A549 (cell line): ENCODE results near the gene PLA2G4B.

Experiments used
- EP300 ChIP-seq, 2 experiments: fragments of >200 bp; sonication (Bioruptor Twin); formaldehyde crosslinking; IDR thresholded peaks; 2 replicates in 1 of 2; 3 replicates in 1 of 2; pipeline ENCODE4 v1.6.1; 2016 to 2017
- MAZ ChIP-seq: fragments of 150-350 bp; IDR thresholded peaks from 2 replicates; pipeline ENCODE4 v1.6.1; 2014; ENCODE audit warnings: antibody characterized with exemption, low read depth, low read length, borderline replicate concordance
- MYC ChIP-seq: IDR thresholded peaks from 2 replicates; pipeline ENCODE4 v1.6.1; 2012; ENCODE audit warnings: mild to moderate bottlenecking, inconsistent platforms, low read length, improper control_type of control experiment, borderline replicate concordance
- POLR2A ChIP-seq: IDR thresholded peaks from 2 replicates; pipeline ENCODE4 v1.6.1; 2012; ENCODE audit warnings: mild to moderate bottlenecking, low read length
- RCOR1 ChIP-seq: fragments of 150-350 bp; IDR thresholded peaks from 2 replicates; pipeline ENCODE4 v1.6.1; 2014; ENCODE audit warnings: antibody characterized with exemption, low read length, low read depth
- SMC3 ChIP-seq: fragments of >200 bp; sonication (Bioruptor Twin); formaldehyde crosslinking; IDR thresholded peaks from 3 replicates; pipeline ENCODE4 v1.6.1; 2018; ENCODE audit warnings: inconsistent platforms
- TF ChIP-seq, protein P1 (sequence below): fragments of >200 bp; sonication (Bioruptor Twin); formaldehyde crosslinking; IDR thresholded peaks from 3 replicates; pipeline ENCODE4 v1.5.1; 2016
- TF ChIP-seq, protein P2 (sequence below): fragments of 150-350 bp; IDR thresholded peaks from 2 replicates; pipeline ENCODE4 v1.6.1; 2014; ENCODE audit warnings: low read depth, mild to moderate bottlenecking, low read length

DNA sequence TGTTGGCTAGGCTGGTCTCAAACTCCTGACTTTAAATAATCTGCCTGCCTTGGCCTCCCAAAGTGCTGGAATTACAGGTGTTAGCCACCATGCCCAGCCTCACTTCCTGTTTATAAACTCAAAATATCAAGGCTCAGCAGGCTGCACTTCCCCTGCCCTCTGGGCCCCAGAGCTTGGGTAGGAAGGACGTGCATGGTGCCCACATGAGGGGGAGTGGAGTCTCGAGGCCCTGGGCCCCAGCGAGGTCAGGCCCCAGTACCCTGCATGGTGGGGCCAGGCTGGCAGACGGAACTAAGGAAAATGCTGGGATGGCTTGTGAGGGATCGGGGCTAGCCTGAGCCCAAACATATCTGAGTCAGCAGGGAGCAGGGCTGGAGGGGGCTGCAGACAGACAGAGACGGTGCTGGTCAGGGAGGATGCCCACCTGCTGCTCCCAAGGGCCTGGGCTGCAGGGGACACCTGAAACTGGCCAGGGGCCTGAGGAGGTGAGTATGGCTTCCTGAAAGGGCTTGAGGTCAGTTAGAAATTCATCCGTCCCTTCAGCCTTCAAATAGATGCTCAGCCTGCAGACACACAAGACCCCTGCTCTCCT, 50.1 kb downstream of the PLA2G4B start:
- TF ChIP-seq, protein P1, sequence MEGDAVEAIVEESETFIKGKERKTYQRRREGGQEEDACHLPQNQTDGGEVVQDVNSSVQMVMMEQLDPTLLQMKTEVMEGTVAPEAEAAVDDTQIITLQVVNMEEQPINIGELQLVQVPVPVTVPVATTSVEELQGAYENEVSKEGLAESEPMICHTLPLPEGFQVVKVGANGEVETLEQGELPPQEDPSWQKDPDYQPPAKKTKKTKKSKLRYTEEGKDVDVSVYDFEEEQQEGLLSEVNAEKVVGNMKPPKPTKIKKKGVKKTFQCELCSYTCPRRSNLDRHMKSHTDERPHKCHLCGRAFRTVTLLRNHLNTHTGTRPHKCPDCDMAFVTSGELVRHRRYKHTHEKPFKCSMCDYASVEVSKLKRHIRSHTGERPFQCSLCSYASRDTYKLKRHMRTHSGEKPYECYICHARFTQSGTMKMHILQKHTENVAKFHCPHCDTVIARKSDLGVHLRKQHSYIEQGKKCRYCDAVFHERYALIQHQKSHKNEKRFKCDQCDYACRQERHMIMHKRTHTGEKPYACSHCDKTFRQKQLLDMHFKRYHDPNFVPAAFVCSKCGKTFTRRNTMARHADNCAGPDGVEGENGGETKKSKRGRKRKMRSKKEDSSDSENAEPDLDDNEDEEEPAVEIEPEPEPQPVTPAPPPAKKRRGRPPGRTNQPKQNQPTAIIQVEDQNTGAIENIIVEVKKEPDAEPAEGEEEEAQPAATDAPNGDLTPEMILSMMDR = no peak
- TF ChIP-seq EP300 (IDR thresholded peaks at IDR 0.05) (no peak), MYC (no peak), RCOR1 (no peak), MAZ (no peak), SMC3 (no peak), POLR2A (no peak)
- TF ChIP-seq, protein P2, sequence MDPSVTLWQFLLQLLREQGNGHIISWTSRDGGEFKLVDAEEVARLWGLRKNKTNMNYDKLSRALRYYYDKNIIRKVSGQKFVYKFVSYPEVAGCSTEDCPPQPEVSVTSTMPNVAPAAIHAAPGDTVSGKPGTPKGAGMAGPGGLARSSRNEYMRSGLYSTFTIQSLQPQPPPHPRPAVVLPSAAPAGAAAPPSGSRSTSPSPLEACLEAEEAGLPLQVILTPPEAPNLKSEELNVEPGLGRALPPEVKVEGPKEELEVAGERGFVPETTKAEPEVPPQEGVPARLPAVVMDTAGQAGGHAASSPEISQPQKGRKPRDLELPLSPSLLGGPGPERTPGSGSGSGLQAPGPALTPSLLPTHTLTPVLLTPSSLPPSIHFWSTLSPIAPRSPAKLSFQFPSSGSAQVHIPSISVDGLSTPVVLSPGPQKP = no peak
